Activated B cell treated with CpG ODN at 0.5 μM for 24 hours (primary cell): ENCODE measurements around the gene PRKACA. TPM values are rescaled to one million over a fixed set of nuclear protein-coding genes. Genes with fewer than 3 reads are reported as not detected.

ENCODE experiments used
- ATAC-seq: fragments of 200-7000 bp; cut with Tn5 transposase; one replicate; pipeline ENCODE4 v1.10.0; 2021; ENCODE audit warnings: low read depth, mild to moderate bottlenecking, moderate library complexity
- CTCF ChIA-PET: fragments of 350-600 bp; sonication (Branson Sonifier 250); formaldehyde crosslinking; loops from one replicate; lab custom pipeline; 2021; ENCODE audit warnings: antibody characterized with exemption; lab: Charles Lee
- POLR2A ChIA-PET: fragments of 350-600 bp; sonication (Branson Sonifier 250); formaldehyde crosslinking; loops from one replicate; lab custom pipeline; 2021; ENCODE audit warnings: antibody characterized with exemption; lab: Charles Lee
- DNase-seq: peaks from one replicate; pipeline ENCODE4 v3.0.0; 2022
- H3K27ac Mint-ChIP-seq: one replicate; pipeline ENCODE4 v1.8.0; 2020; ENCODE audit warnings: mixed read lengths
- H3K27me3 Mint-ChIP-seq: one replicate; pipeline ENCODE4 v1.8.0; 2021; ENCODE audit warnings: mixed read lengths
- H3K36me3 Mint-ChIP-seq: one replicate; pipeline ENCODE4 v1.8.0; 2021; ENCODE audit warnings: low read depth, mixed read lengths
- H3K4me1 Mint-ChIP-seq: one replicate; pipeline ENCODE4 v1.8.0; 2021; ENCODE audit warnings: mixed read lengths
- H3K4me3 Mint-ChIP-seq: one replicate; pipeline ENCODE4 v1.8.0; 2020; ENCODE audit warnings: mild to moderate bottlenecking, mixed read lengths
- H3K9me3 Mint-ChIP-seq: one replicate; pipeline ENCODE4 v1.8.0; 2020; ENCODE audit warnings: mixed read lengths
- CTCF ChIP-seq: fragments of 200-600 bp; IDR thresholded peaks from one replicate; pipeline ENCODE4 v1.8.0; 2022; ENCODE audit warnings: antibody characterized with exemption, mild to moderate bottlenecking
- intact Hi-C: fragments of 100-400 bp; cut with micrococcal nuclease; formaldehyde crosslinking; loops from one replicate; pipeline ENCODE4 v1.15.1; 2024
- total RNA-seq: library from RNA; stranded (reverse); gene quantifications from 2 replicates; pipeline ENCODE4 v1.2.3, GENCODE V29; 2022

Gene PRKACA
- total RNA-seq, 1 donor from 2014 or later: 43.7 TPM

- Mint-ChIP-seq H3K27ac (peak overlapping the region; percentile 77), H3K27me3 (no peaks in the 10 kb centered on the region), H3K4me3 (peak overlapping the region; percentile 86), H3K36me3 (no peaks in the 10 kb centered on the region), H3K4me1 (peaks cover 19% of the 10 kb centered on the region), H3K9me3 (no peaks in the 10 kb centered on the region)
- DNase-seq: no peak
- no peak for ATAC-seq
- intact Hi-C loops: loop anchor here (1.0 to 10.0 kb wide), 6 partner anchors 17 to 401 kb away; partner anchors contain the start of genes ASF1B and PTGER1
- ChIA-PET CTCF (interaction anchor here (0.6 to 4.8 kb wide), 10 partner anchors 8 to 343 kb away, joined by 3 to 42 read pairs (median 4); partner anchors contain the start of gene ASF1B), POLR2A (interaction anchor here (0.6 to 3.1 kb wide), 6 partner anchors 7 to 602 kb away, joined by 3 to 11 read pairs (median 6); partner anchors contain the start of genes DCAF15 and IL27RA)
- no peak for TF ChIP-seq CTCF
These were observed 43.4 kb downstream of the PRKACA start for GRCh38 chr19:14073925-14074838.

- Mint-ChIP-seq H3K36me3 (no peaks in the 10 kb centered on the region), H3K27ac (no peak overlapping the region), H3K9me3 (no peaks in the 10 kb centered on the region), H3K27me3 (no peaks in the 10 kb centered on the region), H3K4me1 (peaks cover 19% of the 10 kb centered on the region), H3K4me3 (peak overlapping the region; percentile 86)
- intact Hi-C loops: loop anchor here (1.0 to 10.0 kb wide), 6 partner anchors 18 to 401 kb away; partner anchors contain the start of genes ASF1B and PTGER1
- ATAC-seq (peak; percentile 66), DNase-seq (peak; percentile 88)
- ChIA-PET POLR2A (interaction anchor here (0.5 to 3.1 kb wide), 7 partner anchors 8 to 602 kb away, joined by 3 to 11 read pairs (median 6); partner anchors contain the start of genes DCAF15 and IL27RA), CTCF (interaction anchor here (0.6 to 4.8 kb wide), 15 partner anchors 9 to 342 kb away, joined by 3 to 42 read pairs (median 4); partner anchors contain the start of genes ASF1B, BRME1 and CC2D1A)
- no peak for TF ChIP-seq CTCF
These were observed 44.2 kb downstream of the PRKACA start for GRCh38 chr19:14073261-14073924.

DNA sequence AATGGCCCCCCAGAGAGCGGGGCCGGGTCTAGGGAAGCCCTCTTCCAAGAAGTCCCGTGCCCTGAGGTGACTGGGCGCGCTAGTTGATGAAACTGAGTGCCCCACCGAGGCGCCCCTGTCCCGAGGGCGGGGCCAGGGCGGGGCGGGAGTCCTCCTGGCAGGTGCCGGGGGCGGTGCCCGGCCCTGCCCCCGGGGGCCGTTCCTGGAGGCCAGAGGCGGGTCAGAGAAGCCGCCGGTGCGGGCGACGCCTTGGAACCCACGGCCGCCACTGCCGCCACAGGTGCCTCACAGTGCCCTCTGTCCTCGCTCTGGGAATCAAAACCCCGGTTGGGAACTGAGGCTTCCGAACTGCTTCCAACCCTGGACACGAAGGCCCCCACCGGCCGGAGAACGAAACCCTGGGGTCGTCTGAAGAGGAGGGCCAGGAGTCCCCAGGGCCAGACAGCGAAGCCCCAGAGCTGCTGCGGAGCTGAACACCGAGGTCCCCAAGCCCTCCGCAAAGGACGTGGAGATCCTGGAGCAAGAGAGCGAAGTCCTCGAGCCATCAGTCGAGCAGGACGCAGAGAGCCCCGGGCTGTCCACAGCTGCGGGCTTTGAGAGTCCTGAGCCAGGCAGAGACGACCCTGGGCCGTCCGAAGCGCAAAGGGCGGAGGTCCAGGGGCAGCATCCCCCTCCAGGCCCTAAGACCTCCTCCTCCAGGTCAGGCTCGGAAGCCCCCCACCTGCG lies 44.9 kb downstream of the PRKACA start, which contains the start of gene MISP3:
Gene MISP3, plus strand, starts transcription at position 252 of the 726 bp plus-strand sequence. CDS start 524 bp downstream, outside the sequence.
- intact Hi-C loops: loop anchor here (1.0 to 10.0 kb wide), 7 partner anchors 19 to 402 kb away; partner anchors contain the start of genes ASF1B and PTGER1
- Mint-ChIP-seq H3K9me3 (no peaks in the 10 kb centered on the region), H3K27me3 (no peaks in the 10 kb centered on the region), H3K4me3 (peak within 1 kb of the TSS; percentile 86), H3K4me1 (peaks cover 19% of the 10 kb centered on the region), H3K36me3 (no peaks in the 10 kb centered on the region), H3K27ac (no peak within 1 kb of the TSS)
- ATAC-seq (peak; percentile 28), DNase-seq (peak; percentile 40)
- ChIA-PET CTCF (interaction anchor here (0.7 to 4.8 kb wide), 12 partner anchors 9 to 276 kb away, joined by 3 to 42 read pairs (median 6); partner anchors contain the start of genes ASF1B, BRME1 and CC2D1A), POLR2A (interaction anchor here (0.5 to 3.1 kb wide), 9 partner anchors 9 to 211 kb away, joined by 3 to 11 read pairs (median 5); partner anchors contain the start of genes DCAF15 and IL27RA)
- no peak for TF ChIP-seq CTCF

- no peaks in the 10 kb centered on the region for H3K9me3 Mint-ChIP-seq
- CTCF ChIA-PET: interaction anchor here (1.0 to 4.8 kb wide), 6 partner anchors 11 to 306 kb away, joined by 3 to 42 read pairs (median 5); partner anchors contain the start of genes IL27RA and MRI1
- H3K4me1 Mint-ChIP-seq: peaks cover 19% of the 10 kb centered on the region
- DNase-seq (no peak), ATAC-seq (no peak)
- POLR2A ChIA-PET: no interaction called here
- no peak for TF ChIP-seq CTCF
- intact Hi-C loops: loop anchor here (5.0 to 10.0 kb wide), 2 partner anchors 288 to 404 kb away; partner anchors contain the start of gene PTGER1
- H3K27ac Mint-ChIP-seq: no peak overlapping the region
- no peak overlapping the region for H3K4me3 Mint-ChIP-seq
- peaks cover 2% of the 10 kb centered on the region for H3K27me3 Mint-ChIP-seq
- no peaks in the 10 kb centered on the region for H3K36me3 Mint-ChIP-seq
These were observed 47.1 kb downstream of the PRKACA start for GRCh38 chr19:14070268-14071050.
